HCT116 (cell line): ENCODE measurements around the gene GLRA3. TPM values are rescaled to one million over a fixed set of nuclear protein-coding genes. Genes with fewer than 3 reads are reported as not detected.

Source experiments
- ATAC-seq: fragments of 200-7000 bp; cut with Tn5 transposase; 2 replicates; pipeline ENCODE4 v1.9.1; 2020; ENCODE audit warnings: mild to moderate bottlenecking, moderate library complexity
- BruUV-seq: library from RNA; stranded (reverse); fragments of 400-500 nt; replicated peaks from 2 replicates; lab custom pipeline; 2021; lab: Mats Ljungman, UMichigan
- CTCF ChIA-PET: fragments of 300-600 bp; sonication (Branson Sonifier 250); formaldehyde crosslinking; loops from one replicate; lab custom pipeline; 2021; ENCODE audit warnings: antibody characterized with exemption; lab: Charles Lee
- POLR2A ChIA-PET: fragments of 300-600, 350-600 bp; sonication (Branson Sonifier 250); formaldehyde crosslinking; loops from one replicate; lab custom pipeline; 2021; ENCODE audit warnings: antibody characterized with exemption; lab: Charles Lee
- RAD21 ChIA-PET, 2 experiments: fragments of 300-600 bp; sonication (Branson Sonifier 250); formaldehyde crosslinking; loops; one replicate each; lab custom pipeline; 2023; ENCODE audit warnings: low total read pairs in 2 of 2; ENCODE audit not compliant: uncharacterized antibody in 2 of 2, unreplicated experiment in 2 of 2, low non-redundant PET in 1 of 2; lab: Charles Lee
- DNase-seq: peaks from one replicate; pipeline ENCODE4 v3.0.0-alpha.2; 2010; ENCODE audit warnings: low read depth, low spot score
- H2AFZ ChIP-seq: fragments of 200-600 bp; shearing (Covaris generic), sonication (generic); 2 replicates; pipeline ENCODE4 v1.6.1; 2017; ENCODE audit warnings: low read depth, mixed run types, mixed read lengths, antibody characterized with exemption, low read length; ENCODE audit not compliant: poor library complexity, severe bottlenecking
- H3K27ac ChIP-seq: 2 replicates; pipeline ENCODE4 v1.5.1; 2012; ENCODE audit warnings: low read depth, low read length
- H3K27me3 ChIP-seq: fragments of 200-600 bp; sonication (generic); 2 replicates; pipeline ENCODE4 v1.6.1; 2016; ENCODE audit warnings: mixed run types, low read length, mixed read lengths; ENCODE audit not compliant: insufficient read depth
- H3K36me3 ChIP-seq, 2 experiments: fragments of 200-500 bp in 1 of 2; fragments of 200-600 bp in 1 of 2; sonication (Bioruptor generic) in 1 of 2; sonication (generic) in 1 of 2; 2 replicates each; pipeline versions ENCODE4 v1.5.1 to v1.6.1; 2014 to 2016; ENCODE audit warnings: low read length in 2 of 2, inconsistent platforms in 1 of 2, mixed read lengths in 1 of 2, mixed run types in 1 of 2; ENCODE audit not compliant: insufficient read depth in 2 of 2, control insufficient read depth in 1 of 2
- H3K4me1 ChIP-seq, 2 experiments: fragments of 200-600 bp in 1 of 2; sonication (generic) in 1 of 2; 2 replicates each; pipeline versions ENCODE4 v1.5.1 to v1.6.1; 2012 to 2017; ENCODE audit warnings: low read length in 2 of 2, inconsistent platforms in 1 of 2, mild to moderate bottlenecking in 1 of 2, mixed read lengths in 1 of 2, mixed run types in 1 of 2, moderate library complexity in 1 of 2; ENCODE audit not compliant: insufficient read depth in 2 of 2, control insufficient read depth in 1 of 2
- H3K4me2 ChIP-seq: fragments of 200-600 bp; sonication (generic); 2 replicates; pipeline ENCODE4 v1.6.1; 2017; ENCODE audit warnings: mixed run types, low read length, mixed read lengths
- H3K4me3 ChIP-seq, 2 experiments: fragments of 200-600 bp in 1 of 2; sonication (generic) in 1 of 2; replicated peaks in 1 of 2; 2 replicates each; pipeline ENCODE4 v1.5.1; 2011 to 2016; ENCODE audit warnings: low read length in 2 of 2, control low read depth in 1 of 2, low read depth in 1 of 2, mild to moderate bottlenecking in 1 of 2, mixed read lengths in 1 of 2, mixed run types in 1 of 2
- H3K79me2 ChIP-seq: fragments of 200-600 bp; sonication (generic); 2 replicates; pipeline ENCODE4 v1.6.1; 2017; ENCODE audit warnings: mild to moderate bottlenecking, mixed run types, low read length, moderate library complexity, mixed read lengths; ENCODE audit not compliant: insufficient read depth
- H3K9ac ChIP-seq: fragments of 200-600 bp; sonication (generic); 2 replicates; pipeline ENCODE4 v1.6.1; 2016; ENCODE audit warnings: low read length, mixed read lengths
- H3K9me2 ChIP-seq: fragments of 200-600 bp; sonication (generic), shearing (Covaris generic); 2 replicates; pipeline ENCODE4 v1.6.1; 2017; ENCODE audit warnings: mixed run types, mild to moderate bottlenecking, moderate library complexity; ENCODE audit not compliant: insufficient read depth
- H3K9me3 ChIP-seq, 2 experiments: fragments of 200-500 bp in 1 of 2; fragments of 200-600 bp in 1 of 2; sonication (Bioruptor generic) in 1 of 2; sonication (generic) in 1 of 2; 2 replicates each; pipeline ENCODE4 v1.6.1; 2014 to 2017; ENCODE audit warnings: low read length in 2 of 2, mixed read lengths in 2 of 2, inconsistent platforms in 1 of 2, low read depth in 1 of 2, mild to moderate bottlenecking in 1 of 2, mixed run types in 1 of 2, moderate library complexity in 1 of 2; ENCODE audit not compliant: control insufficient read depth in 1 of 2, insufficient read depth in 1 of 2
- H4K20me1 ChIP-seq: fragments of 200-600 bp; sonication (generic), shearing (Covaris generic); 2 replicates; pipeline ENCODE4 v1.6.1; 2017; ENCODE audit warnings: mixed run types, mild to moderate bottlenecking, moderate library complexity; ENCODE audit not compliant: insufficient read depth
- CEBPB ChIP-seq: IDR thresholded peaks from 2 replicates; pipeline ENCODE4 v1.6.1; 2012; ENCODE audit warnings: low read depth
- EGR1 ChIP-seq: IDR thresholded peaks from 2 replicates; pipeline ENCODE4 v1.6.1; 2012; ENCODE audit warnings: low read depth
- EZH2 ChIP-seq: fragments of 200-600 bp; sonication (generic); IDR thresholded peaks from 2 replicates; pipeline ENCODE4 v1.6.1; 2017; ENCODE audit warnings: antibody characterized with exemption, mixed run types
- EZH2phosphoT487 ChIP-seq: fragments of 200-600 bp; IDR thresholded peaks from 2 replicates; pipeline ENCODE4 v1.6.1; 2018; ENCODE audit warnings: antibody characterized with exemption, borderline replicate concordance
- FOSL1 ChIP-seq: IDR thresholded peaks from 2 replicates; pipeline ENCODE4 v1.6.1; 2012; ENCODE audit warnings: low read depth
- JUND ChIP-seq: IDR thresholded peaks from 2 replicates; pipeline ENCODE4 v1.6.1; 2012
- POLR2A ChIP-seq: IDR thresholded peaks from 2 replicates; pipeline ENCODE4 v1.7.0; 2011; ENCODE audit warnings: borderline replicate concordance; ENCODE audit not compliant: insufficient read depth, insufficient read length; ENCODE audit errors: extremely low read depth
- POLR2AphosphoS5 ChIP-seq: IDR thresholded peaks from 2 replicates; pipeline ENCODE4 v1.6.1; 2011; ENCODE audit warnings: mild to moderate bottlenecking, low read depth, low read length, moderate library complexity
- RAD21 ChIP-seq: IDR thresholded peaks from 2 replicates; pipeline ENCODE4 v1.6.1; 2012; ENCODE audit warnings: low read depth, mild to moderate bottlenecking
- SIN3A ChIP-seq: IDR thresholded peaks from 2 replicates; pipeline ENCODE4 v1.6.1; 2012; ENCODE audit warnings: low read depth
- SRF ChIP-seq: IDR thresholded peaks from 2 replicates; pipeline ENCODE4 v1.6.1; 2012; ENCODE audit warnings: low read depth
- TCF7L2 ChIP-seq: IDR thresholded peaks from 2 replicates; pipeline ENCODE4 v1.7.0; 2011; ENCODE audit warnings: borderline replicate concordance, inconsistent platforms; ENCODE audit not compliant: insufficient read depth, insufficient read length; ENCODE audit errors: extremely low read depth
- YY1 ChIP-seq: IDR thresholded peaks from 2 replicates; pipeline ENCODE4 v1.6.1; 2011; ENCODE audit warnings: low read length, low read depth, moderate library complexity, mild to moderate bottlenecking; ENCODE audit not compliant: insufficient replicate concordance; ENCODE audit errors: extremely low read depth
- ZFX ChIP-seq: fragments of 450-650 bp; IDR thresholded peaks from 2 replicates; pipeline ENCODE4 v1.6.1; 2017
- ZNF274 ChIP-seq: fragments of 200-500 bp; sonication (Bioruptor generic); IDR thresholded peaks from 2 replicates; pipeline ENCODE4 v1.6.1; 2014; ENCODE audit warnings: mild to moderate bottlenecking, low read depth, low read length, inconsistent platforms
- intact Hi-C: fragments of 100-400 bp; cut with micrococcal nuclease; formaldehyde crosslinking; loops from 2 replicates; pipeline ENCODE4 v1.10.0; 2022
- total RNA-seq: library from RNA; stranded (reverse); gene quantifications from one replicate; pipeline ENCODE4 v1.2.1, GENCODE V29; 2021; ENCODE audit not compliant: unreplicated experiment
- TF ChIP-seq, protein P1 (sequence below), 3 experiments: fragments of 200-600 bp in 1 of 3; sonication (generic) in 1 of 3; IDR thresholded peaks in 2 of 3; conservative IDR thresholded peaks in 1 of 3; 2 replicates each; pipeline ENCODE4 v1.5.1; 2012 to 2017; ENCODE audit warnings: low read depth in 2 of 3, low read length in 2 of 3, antibody characterized with exemption in 1 of 3, borderline replicate concordance in 1 of 3, control low read depth in 1 of 3, mild to moderate bottlenecking in 1 of 3, mixed read lengths in 1 of 3, mixed run types in 1 of 3, moderate library complexity in 1 of 3; ENCODE audit not compliant: insufficient read depth in 1 of 3
- TF ChIP-seq, protein P2 (sequence below): IDR thresholded peaks from 2 replicates; pipeline ENCODE4 v1.6.1; 2012; ENCODE audit warnings: low read depth
- TF ChIP-seq, protein P3 (sequence below): IDR thresholded peaks from 2 replicates; pipeline ENCODE4 v1.6.1; 2012

The GLRA3 gene
- total RNA-seq, 1 experiment from 2014 or later: not detected

DNA sequence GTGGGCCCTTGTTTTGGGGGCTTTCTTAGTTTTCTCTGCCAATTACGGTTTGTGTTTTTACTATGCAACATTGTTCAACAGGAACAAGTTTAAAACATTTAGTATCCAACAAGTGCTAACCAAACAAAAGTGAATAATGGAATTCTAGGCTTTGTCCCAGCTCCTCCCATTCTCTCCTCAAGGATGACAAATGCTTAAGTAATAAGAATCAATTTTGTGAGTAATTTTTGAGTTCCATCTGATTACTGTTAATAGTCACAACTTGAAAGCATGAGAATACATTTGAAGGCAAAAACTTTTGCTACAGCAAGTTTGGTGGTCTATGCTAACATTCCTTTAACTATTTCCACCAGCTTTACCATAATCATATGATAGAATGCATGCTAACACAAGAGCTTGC lies 228.7 kb downstream of the GLRA3 start:
- Histone ChIP-seq H3K27ac (no peak overlapping the region), H3K4me1 (no peaks in the 10 kb centered on the region), H3K9me3 (no peaks in the 10 kb centered on the region), H3K4me2 (no peak overlapping the region), H3K79me2 (no peaks in the 10 kb centered on the region), H3K36me3 (no peaks in the 10 kb centered on the region), H4K20me1 (no peaks in the 10 kb centered on the region), H3K27me3 (no peaks in the 10 kb centered on the region), H2AFZ (no peak overlapping the region), H3K4me3 (no peak overlapping the region), H3K9ac (no peak overlapping the region), H3K9me2 (no peaks in the 10 kb centered on the region)
- DNase-seq (no peak), ATAC-seq (no peak)
- ChIA-PET RAD21 (no interaction called here), POLR2A (no interaction called here), CTCF (no interaction called here)
- no TSS peak for BruUV-seq
- TF ChIP-seq, protein P1, sequence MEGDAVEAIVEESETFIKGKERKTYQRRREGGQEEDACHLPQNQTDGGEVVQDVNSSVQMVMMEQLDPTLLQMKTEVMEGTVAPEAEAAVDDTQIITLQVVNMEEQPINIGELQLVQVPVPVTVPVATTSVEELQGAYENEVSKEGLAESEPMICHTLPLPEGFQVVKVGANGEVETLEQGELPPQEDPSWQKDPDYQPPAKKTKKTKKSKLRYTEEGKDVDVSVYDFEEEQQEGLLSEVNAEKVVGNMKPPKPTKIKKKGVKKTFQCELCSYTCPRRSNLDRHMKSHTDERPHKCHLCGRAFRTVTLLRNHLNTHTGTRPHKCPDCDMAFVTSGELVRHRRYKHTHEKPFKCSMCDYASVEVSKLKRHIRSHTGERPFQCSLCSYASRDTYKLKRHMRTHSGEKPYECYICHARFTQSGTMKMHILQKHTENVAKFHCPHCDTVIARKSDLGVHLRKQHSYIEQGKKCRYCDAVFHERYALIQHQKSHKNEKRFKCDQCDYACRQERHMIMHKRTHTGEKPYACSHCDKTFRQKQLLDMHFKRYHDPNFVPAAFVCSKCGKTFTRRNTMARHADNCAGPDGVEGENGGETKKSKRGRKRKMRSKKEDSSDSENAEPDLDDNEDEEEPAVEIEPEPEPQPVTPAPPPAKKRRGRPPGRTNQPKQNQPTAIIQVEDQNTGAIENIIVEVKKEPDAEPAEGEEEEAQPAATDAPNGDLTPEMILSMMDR (IDR thresholded peaks at IDR 0.05 in 2 of 3, conservative IDR thresholded peaks at IDR 0.05 in 1 of 3; ENCODE audit: borderline replicate concordance in 1 of 3, insufficient read depth in 1 of 3, low read depth in 2 of 3, low read length in 2 of 3): no peak
- TF ChIP-seq ZNF274 (no peak), POLR2A (no peak), POLR2AphosphoS5 (no peak), TCF7L2 (no peak), SRF (no peak), YY1 (no peak), JUND (no peak), FOSL1 (no peak), ZFX (no peak), EGR1 (no peak), SIN3A (no peak), EZH2 (no peak), CEBPB (no peak), EZH2phosphoT487 (no peak), RAD21 (no peak)
- TF ChIP-seq, protein P2, sequence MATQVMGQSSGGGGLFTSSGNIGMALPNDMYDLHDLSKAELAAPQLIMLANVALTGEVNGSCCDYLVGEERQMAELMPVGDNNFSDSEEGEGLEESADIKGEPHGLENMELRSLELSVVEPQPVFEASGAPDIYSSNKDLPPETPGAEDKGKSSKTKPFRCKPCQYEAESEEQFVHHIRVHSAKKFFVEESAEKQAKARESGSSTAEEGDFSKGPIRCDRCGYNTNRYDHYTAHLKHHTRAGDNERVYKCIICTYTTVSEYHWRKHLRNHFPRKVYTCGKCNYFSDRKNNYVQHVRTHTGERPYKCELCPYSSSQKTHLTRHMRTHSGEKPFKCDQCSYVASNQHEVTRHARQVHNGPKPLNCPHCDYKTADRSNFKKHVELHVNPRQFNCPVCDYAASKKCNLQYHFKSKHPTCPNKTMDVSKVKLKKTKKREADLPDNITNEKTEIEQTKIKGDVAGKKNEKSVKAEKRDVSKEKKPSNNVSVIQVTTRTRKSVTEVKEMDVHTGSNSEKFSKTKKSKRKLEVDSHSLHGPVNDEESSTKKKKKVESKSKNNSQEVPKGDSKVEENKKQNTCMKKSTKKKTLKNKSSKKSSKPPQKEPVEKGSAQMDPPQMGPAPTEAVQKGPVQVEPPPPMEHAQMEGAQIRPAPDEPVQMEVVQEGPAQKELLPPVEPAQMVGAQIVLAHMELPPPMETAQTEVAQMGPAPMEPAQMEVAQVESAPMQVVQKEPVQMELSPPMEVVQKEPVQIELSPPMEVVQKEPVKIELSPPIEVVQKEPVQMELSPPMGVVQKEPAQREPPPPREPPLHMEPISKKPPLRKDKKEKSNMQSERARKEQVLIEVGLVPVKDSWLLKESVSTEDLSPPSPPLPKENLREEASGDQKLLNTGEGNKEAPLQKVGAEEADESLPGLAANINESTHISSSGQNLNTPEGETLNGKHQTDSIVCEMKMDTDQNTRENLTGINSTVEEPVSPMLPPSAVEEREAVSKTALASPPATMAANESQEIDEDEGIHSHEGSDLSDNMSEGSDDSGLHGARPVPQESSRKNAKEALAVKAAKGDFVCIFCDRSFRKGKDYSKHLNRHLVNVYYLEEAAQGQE: no peak
- TF ChIP-seq, protein P3, sequence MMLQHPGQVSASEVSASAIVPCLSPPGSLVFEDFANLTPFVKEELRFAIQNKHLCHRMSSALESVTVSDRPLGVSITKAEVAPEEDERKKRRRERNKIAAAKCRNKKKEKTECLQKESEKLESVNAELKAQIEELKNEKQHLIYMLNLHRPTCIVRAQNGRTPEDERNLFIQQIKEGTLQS: no peak
- intact Hi-C loops: no loop called here
